22Rv1 (cell line): ENCODE measurements around the gene KRT8.

Experiments
- ZFX ChIP-seq: fragments of 450-650 bp; IDR thresholded peaks from 2 replicates; pipeline ENCODE4 v1.6.1; 2017; ENCODE audit warnings: antibody characterized with exemption, borderline replicate concordance
- TF ChIP-seq, protein P1 (sequence below): fragments of 450-650 bp; IDR thresholded peaks from 2 replicates; pipeline ENCODE4 v1.5.1; 2017; ENCODE audit warnings: mild to moderate bottlenecking

- TF ChIP-seq, protein P1, sequence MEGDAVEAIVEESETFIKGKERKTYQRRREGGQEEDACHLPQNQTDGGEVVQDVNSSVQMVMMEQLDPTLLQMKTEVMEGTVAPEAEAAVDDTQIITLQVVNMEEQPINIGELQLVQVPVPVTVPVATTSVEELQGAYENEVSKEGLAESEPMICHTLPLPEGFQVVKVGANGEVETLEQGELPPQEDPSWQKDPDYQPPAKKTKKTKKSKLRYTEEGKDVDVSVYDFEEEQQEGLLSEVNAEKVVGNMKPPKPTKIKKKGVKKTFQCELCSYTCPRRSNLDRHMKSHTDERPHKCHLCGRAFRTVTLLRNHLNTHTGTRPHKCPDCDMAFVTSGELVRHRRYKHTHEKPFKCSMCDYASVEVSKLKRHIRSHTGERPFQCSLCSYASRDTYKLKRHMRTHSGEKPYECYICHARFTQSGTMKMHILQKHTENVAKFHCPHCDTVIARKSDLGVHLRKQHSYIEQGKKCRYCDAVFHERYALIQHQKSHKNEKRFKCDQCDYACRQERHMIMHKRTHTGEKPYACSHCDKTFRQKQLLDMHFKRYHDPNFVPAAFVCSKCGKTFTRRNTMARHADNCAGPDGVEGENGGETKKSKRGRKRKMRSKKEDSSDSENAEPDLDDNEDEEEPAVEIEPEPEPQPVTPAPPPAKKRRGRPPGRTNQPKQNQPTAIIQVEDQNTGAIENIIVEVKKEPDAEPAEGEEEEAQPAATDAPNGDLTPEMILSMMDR = no peak
- TF ChIP-seq ZFX = no peak
These were observed 23.1 kb upstream of the KRT8 start for GRCh38 chr12:52927964-52928363.
